ENCODE results near the gene ZNRF1.
A peak's percentile ranks its signal among the peaks of the same experiment; 100 is the strongest.

ZNRF1 gene

DNA sequence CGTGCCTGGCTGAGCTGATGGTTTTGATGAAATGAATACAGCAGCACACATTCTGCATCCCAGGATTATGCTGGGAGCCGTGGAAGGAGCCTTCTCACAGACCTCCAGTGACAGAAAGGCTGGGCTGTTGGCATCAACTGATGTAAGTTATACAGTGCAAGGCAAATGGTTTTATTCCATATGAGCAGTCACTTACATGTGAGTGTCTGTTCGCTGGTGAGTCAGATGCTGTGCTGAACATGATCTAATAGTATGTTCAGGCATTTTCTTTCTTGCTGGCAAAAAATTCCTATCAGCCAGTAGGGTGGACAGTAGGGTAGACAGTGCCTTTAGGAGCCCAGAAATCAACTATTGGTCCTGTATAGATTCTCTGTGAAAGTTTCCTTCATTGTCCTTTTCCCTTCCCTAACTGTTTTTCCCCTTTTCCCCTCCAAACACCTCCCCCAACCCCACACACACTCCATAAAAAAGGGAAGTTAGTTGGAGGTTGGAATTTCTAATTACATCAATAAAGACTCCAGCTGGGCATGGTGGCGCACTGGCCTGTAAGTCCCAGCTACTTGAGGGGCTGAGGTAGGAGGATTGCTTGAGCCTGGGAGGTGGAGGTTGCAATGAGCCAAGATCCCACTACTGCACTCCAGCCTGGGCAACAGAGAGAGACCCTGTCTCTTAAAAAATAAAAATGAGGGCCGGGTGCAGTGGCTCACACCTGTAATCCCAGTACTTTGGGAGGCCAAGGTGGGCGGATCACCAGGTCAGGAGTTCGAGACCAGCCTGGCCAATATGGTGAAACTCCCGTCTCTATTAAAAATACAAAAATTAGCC lies 81.6 kb downstream of the ZNRF1 start:
- TF ChIP-seq, protein P1, sequence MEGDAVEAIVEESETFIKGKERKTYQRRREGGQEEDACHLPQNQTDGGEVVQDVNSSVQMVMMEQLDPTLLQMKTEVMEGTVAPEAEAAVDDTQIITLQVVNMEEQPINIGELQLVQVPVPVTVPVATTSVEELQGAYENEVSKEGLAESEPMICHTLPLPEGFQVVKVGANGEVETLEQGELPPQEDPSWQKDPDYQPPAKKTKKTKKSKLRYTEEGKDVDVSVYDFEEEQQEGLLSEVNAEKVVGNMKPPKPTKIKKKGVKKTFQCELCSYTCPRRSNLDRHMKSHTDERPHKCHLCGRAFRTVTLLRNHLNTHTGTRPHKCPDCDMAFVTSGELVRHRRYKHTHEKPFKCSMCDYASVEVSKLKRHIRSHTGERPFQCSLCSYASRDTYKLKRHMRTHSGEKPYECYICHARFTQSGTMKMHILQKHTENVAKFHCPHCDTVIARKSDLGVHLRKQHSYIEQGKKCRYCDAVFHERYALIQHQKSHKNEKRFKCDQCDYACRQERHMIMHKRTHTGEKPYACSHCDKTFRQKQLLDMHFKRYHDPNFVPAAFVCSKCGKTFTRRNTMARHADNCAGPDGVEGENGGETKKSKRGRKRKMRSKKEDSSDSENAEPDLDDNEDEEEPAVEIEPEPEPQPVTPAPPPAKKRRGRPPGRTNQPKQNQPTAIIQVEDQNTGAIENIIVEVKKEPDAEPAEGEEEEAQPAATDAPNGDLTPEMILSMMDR (conservative IDR thresholded peaks at IDR 0.05; ENCODE audit: control insufficient read depth, insufficient read depth, low read depth, low read length) = no peak
- DNase-seq (ENCODE audit: low read depth) = peak; percentile 69

GRCh38 chr16:75081179-75081859 lies 82.5 kb downstream of the ZNRF1 start:
- DNase-seq (ENCODE audit: low read depth) = no peak
- H3K4me3 ChIP-seq (ENCODE audit: control insufficient read depth, low read depth, low read length) = no peak overlapping the region
- TF ChIP-seq, protein P1 (conservative IDR thresholded peaks at IDR 0.05; ENCODE audit: control insufficient read depth, insufficient read depth, low read depth, low read length) = no peak

More for the DNA sequence above, 81.6 kb downstream of the ZNRF1 start:
- no peak overlapping the region for H3K4me3 ChIP-seq (ENCODE audit: control insufficient read depth, low read depth, low read length)

DNA sequence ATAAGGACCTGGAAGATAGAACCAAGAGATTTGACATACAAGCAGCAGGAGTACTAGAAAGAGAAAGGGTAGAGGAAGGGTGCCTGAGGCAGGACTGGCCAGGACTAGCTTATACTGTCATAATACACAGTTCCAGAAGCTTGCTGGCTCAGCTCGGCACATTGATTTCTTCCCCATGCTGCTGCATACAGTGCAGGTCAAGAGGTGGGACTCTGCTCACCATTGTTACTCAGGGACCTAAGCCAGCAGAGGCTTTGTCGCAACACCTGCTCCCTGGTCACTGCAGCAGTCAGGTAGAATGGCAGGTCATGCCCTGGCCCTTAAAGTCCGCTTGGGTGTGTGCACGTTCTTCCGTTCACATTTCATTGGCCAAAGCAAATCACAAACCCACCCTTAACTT lies 85.0 kb downstream of the ZNRF1 start:
- no peak for DNase-seq (ENCODE audit: low read depth)
- no peak overlapping the region for H3K4me3 ChIP-seq (ENCODE audit: control insufficient read depth, low read depth, low read length)
- TF ChIP-seq, protein P1 (conservative IDR thresholded peaks at IDR 0.05; ENCODE audit: control insufficient read depth, insufficient read depth, low read depth, low read length) = no peak

DNA sequence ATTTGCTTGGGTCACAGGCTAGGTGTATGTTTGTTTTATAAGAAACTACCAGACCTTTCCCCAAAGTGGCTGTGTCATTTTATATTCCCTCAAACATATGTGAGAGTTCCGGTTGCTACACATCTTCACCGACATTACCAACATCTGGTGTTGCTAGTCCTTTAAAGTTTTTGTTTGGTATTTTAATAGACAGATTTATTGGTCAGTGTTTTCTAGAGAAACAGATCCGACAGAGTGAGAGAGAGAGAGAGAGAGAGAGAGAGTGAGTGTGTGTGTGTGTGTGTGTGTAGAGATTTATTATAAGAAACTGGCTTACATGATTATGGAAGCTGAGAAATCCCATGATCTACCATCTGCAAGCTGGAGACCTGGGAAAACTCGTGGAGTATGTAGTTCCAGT lies 86.7 kb downstream of the ZNRF1 start:
- no peak overlapping the region for H3K4me3 ChIP-seq (ENCODE audit: control insufficient read depth, low read depth, low read length)
- no peak for DNase-seq (ENCODE audit: low read depth)
- TF ChIP-seq, protein P1 (conservative IDR thresholded peaks at IDR 0.05; ENCODE audit: control insufficient read depth, insufficient read depth, low read depth, low read length) = no peak

DNA sequence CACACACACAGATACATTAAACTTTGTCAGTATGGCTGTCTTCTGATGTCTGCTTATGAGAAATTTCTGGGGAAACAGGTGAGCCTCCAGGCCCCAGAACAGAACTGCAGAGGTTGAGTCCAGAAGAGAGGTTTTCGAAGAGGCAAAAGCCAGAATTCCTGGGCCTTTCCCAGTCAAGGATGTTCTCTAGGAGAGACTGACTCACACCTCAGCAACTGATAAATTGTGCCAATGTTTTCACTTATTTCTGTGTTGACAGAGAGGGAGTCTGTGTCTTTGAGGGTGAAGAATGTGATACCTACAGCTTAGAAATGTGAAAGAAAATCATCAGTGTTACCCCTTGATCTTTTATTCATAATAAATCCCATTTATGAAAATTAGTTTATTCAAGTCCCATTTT lies 87.5 kb downstream of the ZNRF1 start:
- DNase-seq (ENCODE audit: low read depth) = peak; percentile 43
- TF ChIP-seq, protein P1 (conservative IDR thresholded peaks at IDR 0.05; ENCODE audit: control insufficient read depth, insufficient read depth, low read depth, low read length) = no peak
- no peak overlapping the region for H3K4me3 ChIP-seq (ENCODE audit: control insufficient read depth, low read depth, low read length)

- DNase-seq (ENCODE audit: low read depth) = no peak
- TF ChIP-seq, protein P1 (conservative IDR thresholded peaks at IDR 0.05; ENCODE audit: control insufficient read depth, insufficient read depth, low read depth, low read length) = no peak
- no peak overlapping the region for H3K4me3 ChIP-seq (ENCODE audit: control insufficient read depth, low read depth, low read length)
Measured at GRCh38 chr16:75086688-75087374, 88.0 kb downstream of the ZNRF1 start.
